ENCODE measurements around the gene CELF4. TPM values are rescaled to one million over a fixed set of nuclear protein-coding genes. Genes with fewer than 3 reads are reported as not detected.

CELF4 gene
- total and polyA plus RNA-seq, 7 donors: 0.60 to 5.0 (median 1.8) TPM; not detected in 1

- Histone ChIP-seq H3K4me3 (no peak overlapping the region), H3K27me3 (no peaks in the 10 kb centered on the region), H3K36me3 (no peaks in the 10 kb centered on the region), H3K4me1 (no peaks in the 10 kb centered on the region), H3K27ac (no peak overlapping the region), H3K9me3 (no peaks in the 10 kb centered on the region)
- intact Hi-C loops (cut with DNase I): no loop called here
- WGBS, 2 donors: 91 to 93% methylated on average over 8 of the region's 8 CpGs
- DNase-seq: no peak
- TF ChIP-seq EP300 (IDR thresholded peaks at IDR 0.05) (no peak), CTCF (IDR thresholded peaks at IDR 0.05) (no peak), POLR2AphosphoS5 (IDR thresholded peaks at IDR 0.05) (no peak), POLR2A (IDR thresholded peaks at IDR 0.05) (no peak)
Measured at GRCh38 chr18:37412829-37413228, 152.8 kb downstream of the CELF4 start.

- Histone ChIP-seq H3K9me3 (no peaks in the 10 kb centered on the region), H3K27me3 (no peaks in the 10 kb centered on the region), H3K27ac (no peak overlapping the region), H3K4me1 (no peaks in the 10 kb centered on the region), H3K36me3 (no peaks in the 10 kb centered on the region), H3K4me3 (no peak overlapping the region)
- intact Hi-C loops (cut with DNase I): no loop called here
- no peak for DNase-seq
- TF ChIP-seq POLR2AphosphoS5 (IDR thresholded peaks at IDR 0.05): no peak
- TF ChIP-seq POLR2A (IDR thresholded peaks at IDR 0.05): no peak
- TF ChIP-seq EP300 (IDR thresholded peaks at IDR 0.05): no peak
- TF ChIP-seq CTCF (IDR thresholded peaks at IDR 0.05): no peak
- WGBS, 2 donors: 87 to 88% methylated on average over 3 of the region's 3 CpGs
Measured at GRCh38 chr18:37412333-37412732, 153.3 kb downstream of the CELF4 start.

GRCh38 chr18:37409878-37410277 lies 155.7 kb downstream of the CELF4 start:
- intact Hi-C loops (cut with DNase I): no loop called here
- TF ChIP-seq EP300 (IDR thresholded peaks at IDR 0.05) (no peak), POLR2AphosphoS5 (IDR thresholded peaks at IDR 0.05) (no peak), CTCF (IDR thresholded peaks at IDR 0.05) (no peak), POLR2A (IDR thresholded peaks at IDR 0.05) (no peak)
- no peak for DNase-seq
- Histone ChIP-seq H3K36me3 (no peaks in the 10 kb centered on the region), H3K27me3 (no peaks in the 10 kb centered on the region), H3K27ac (no peak overlapping the region), H3K4me1 (no peaks in the 10 kb centered on the region), H3K4me3 (no peak overlapping the region), H3K9me3 (no peaks in the 10 kb centered on the region)
- WGBS, 2 donors: 52 to 73% methylated on average over 8 of the region's 8 CpGs

- no peaks in the 10 kb centered on the region for H3K36me3 ChIP-seq
- intact Hi-C loops (cut with DNase I): no loop called here
- no peaks in the 10 kb centered on the region for H3K4me1 ChIP-seq
- 92 to 94% methylated on average over 12 of the region's 12 CpGs for WGBS, 2 donors
- H3K27me3 ChIP-seq: no peaks in the 10 kb centered on the region
- DNase-seq: no peak
- no peak overlapping the region for H3K4me3 ChIP-seq
- H3K27ac ChIP-seq: no peak overlapping the region
- H3K9me3 ChIP-seq: no peaks in the 10 kb centered on the region
- TF ChIP-seq EP300 (IDR thresholded peaks at IDR 0.05): no peak
- TF ChIP-seq POLR2A (IDR thresholded peaks at IDR 0.05): no peak
- no peak for TF ChIP-seq CTCF (IDR thresholded peaks at IDR 0.05)
- TF ChIP-seq POLR2AphosphoS5 (IDR thresholded peaks at IDR 0.05): no peak
Measured at GRCh38 chr18:37408676-37409265, 156.8 kb downstream of the CELF4 start.

- Histone ChIP-seq H3K27ac (no peak overlapping the region), H3K27me3 (no peaks in the 10 kb centered on the region), H3K4me1 (peaks cover 0 to 11% (median 9%) of the 10 kb centered on the region in 4 donors), H3K36me3 (no peaks in the 10 kb centered on the region), H3K9me3 (no peaks in the 10 kb centered on the region), H3K4me3 (no peak overlapping the region)
- no peak for DNase-seq
- intact Hi-C loops (cut with DNase I): no loop called here
- TF ChIP-seq POLR2AphosphoS5 (IDR thresholded peaks at IDR 0.05) (no peak), EP300 (IDR thresholded peaks at IDR 0.05) (no peak), CTCF (IDR thresholded peaks at IDR 0.05) (no peak), POLR2A (IDR thresholded peaks at IDR 0.05) (no peak)
- WGBS, 2 donors: 71 to 77% methylated on average over 4 of the region's 4 CpGs
Measured at GRCh38 chr18:37407571-37407970, 158.0 kb downstream of the CELF4 start.
